Mesenchymal stem cell (in vitro differentiated cells and primary cell): Measurements from ENCODE around the gene TBC1D22A.
A peak's percentile ranks its signal among the peaks of the same experiment; 100 is the strongest.
"Not testable (repeated sequence)": the region's sequence is repeated elsewhere in the genome, so short reads cannot be mapped to it uniquely, and the experiment has no call there.

Source experiments
- DNase-seq: peaks from one replicate; pipeline ENCODE4 v3.0.0-alpha.2; 2013
- H2AFZ ChIP-seq: one replicate; pipeline ENCODE4 v1.6.1; 2013; ENCODE audit warnings: low read depth, mild to moderate bottlenecking, control low read depth, inconsistent platforms, low read length, moderate library complexity
- H2AK5ac ChIP-seq: 2 replicates; pipeline ENCODE4 v1.6.1; 2013; ENCODE audit warnings: low read length, moderate library complexity, mild to moderate bottlenecking, inconsistent platforms; ENCODE audit not compliant: severe bottlenecking
- H2BK120ac ChIP-seq: one replicate; pipeline ENCODE4 v1.6.1; 2013; ENCODE audit warnings: low read depth, mild to moderate bottlenecking, inconsistent platforms, low read length, moderate library complexity
- H2BK12ac ChIP-seq, 2 experiments: one replicate each; pipeline ENCODE4 v1.6.1; 2013; ENCODE audit warnings: inconsistent platforms in 2 of 2, low read length in 2 of 2, mild to moderate bottlenecking in 2 of 2, moderate library complexity in 2 of 2, control low read depth in 1 of 2
- H2BK15ac ChIP-seq: one replicate; pipeline ENCODE4 v1.6.1; 2013; ENCODE audit warnings: mild to moderate bottlenecking, low read depth, inconsistent platforms; ENCODE audit not compliant: poor library complexity, severe bottlenecking
- H2BK5ac ChIP-seq: 2 replicates; pipeline ENCODE4 v1.6.1; 2013; ENCODE audit warnings: low read depth, mild to moderate bottlenecking, low read length, control low read depth, inconsistent platforms; ENCODE audit not compliant: poor library complexity, severe bottlenecking
- H3K14ac ChIP-seq, 2 experiments: one replicate each; pipeline ENCODE4 v1.6.1; 2013; ENCODE audit warnings: inconsistent platforms in 2 of 2, low read length in 2 of 2, control low read depth in 1 of 2, mild to moderate bottlenecking in 1 of 2, moderate library complexity in 1 of 2
- H3K18ac ChIP-seq, 2 experiments: one replicate each; pipeline ENCODE4 v1.6.1; 2013; ENCODE audit warnings: inconsistent platforms in 2 of 2, low read length in 2 of 2, control low read depth in 1 of 2, low read depth in 1 of 2, mild to moderate bottlenecking in 1 of 2
- H3K23ac ChIP-seq, 2 experiments: one replicate each; pipeline ENCODE4 v1.6.1; 2013; ENCODE audit warnings: inconsistent platforms in 2 of 2, low read length in 2 of 2, mild to moderate bottlenecking in 2 of 2, moderate library complexity in 2 of 2, control low read depth in 1 of 2
- H3K27ac ChIP-seq: 2 replicates; pipeline ENCODE4 v1.5.1; 2013; ENCODE audit warnings: mild to moderate bottlenecking, moderate library complexity, low read length, control low read depth, inconsistent platforms; ENCODE audit not compliant: poor library complexity, severe bottlenecking
- H3K27me3 ChIP-seq, 2 experiments: 2 replicates each; pipeline versions ENCODE4 v1.6.1 to v1.7.0; 2013; ENCODE audit warnings: low read length in 2 of 2, mild to moderate bottlenecking in 2 of 2, moderate library complexity in 2 of 2, control low read depth in 1 of 2, inconsistent platforms in 1 of 2; ENCODE audit not compliant: control insufficient read depth in 1 of 2, insufficient read depth in 1 of 2
- H3K36me3 ChIP-seq, 2 experiments: 2 replicates each; pipeline versions ENCODE4 v1.6.1 to v1.7.0; 2013; ENCODE audit warnings: low read length in 2 of 2, control low read depth in 1 of 2, inconsistent platforms in 1 of 2, low read depth in 1 of 2, mild to moderate bottlenecking in 1 of 2; ENCODE audit not compliant: insufficient read depth in 2 of 2, control insufficient read depth in 1 of 2
- H3K4ac ChIP-seq, 2 experiments: one replicate each; pipeline ENCODE4 v1.6.1; 2013; ENCODE audit warnings: inconsistent platforms in 2 of 2, low read length in 2 of 2, mild to moderate bottlenecking in 2 of 2, moderate library complexity in 2 of 2, control low read depth in 1 of 2, low read depth in 1 of 2
- H3K4me1 ChIP-seq: 2 replicates; pipeline ENCODE4 v1.6.1; 2013; ENCODE audit warnings: low read depth, low read length, control low read depth; ENCODE audit not compliant: control insufficient read depth, insufficient read depth
- H3K4me2 ChIP-seq: 2 replicates; pipeline ENCODE4 v1.6.1; 2013; ENCODE audit warnings: low read length, mild to moderate bottlenecking, inconsistent platforms; ENCODE audit not compliant: poor library complexity, severe bottlenecking
- H3K4me3 ChIP-seq, 2 experiments: 2 replicates each; pipeline versions ENCODE4 v1.5.1 to v1.7.0; 2013; ENCODE audit warnings: low read length in 2 of 2, mild to moderate bottlenecking in 2 of 2, control low read depth in 1 of 2, low read depth in 1 of 2; ENCODE audit not compliant: insufficient read depth in 1 of 2
- H3K79me1 ChIP-seq: replicated peaks from 2 replicates; pipeline ENCODE4 v1.6.1; 2013; ENCODE audit warnings: mild to moderate bottlenecking, control low read depth, low read length, inconsistent platforms; ENCODE audit not compliant: poor library complexity, severe bottlenecking
- H3K9ac ChIP-seq: 2 replicates; pipeline ENCODE4 v1.7.0; 2013; ENCODE audit warnings: mild to moderate bottlenecking, low read length, moderate library complexity
- H3K9me3 ChIP-seq: 2 replicates; pipeline ENCODE4 v1.7.0; 2013; ENCODE audit warnings: mild to moderate bottlenecking, low read length; ENCODE audit not compliant: control insufficient read depth
- H4K8ac ChIP-seq: one replicate; pipeline ENCODE4 v1.6.1; 2013; ENCODE audit warnings: inconsistent platforms, mild to moderate bottlenecking, low read length, moderate library complexity
- H4K91ac ChIP-seq: one replicate; pipeline ENCODE4 v1.6.1; 2013; ENCODE audit warnings: mild to moderate bottlenecking, low read length, inconsistent platforms
- WGBS: methylation state at CpG from one replicate; pipeline ENCODE4 v1.1.7; 2013; ENCODE audit warnings: mixed read lengths; 5-methylcytosine and 5-hydroxymethylcytosine counted together

Gene TBC1D22A

DNA sequence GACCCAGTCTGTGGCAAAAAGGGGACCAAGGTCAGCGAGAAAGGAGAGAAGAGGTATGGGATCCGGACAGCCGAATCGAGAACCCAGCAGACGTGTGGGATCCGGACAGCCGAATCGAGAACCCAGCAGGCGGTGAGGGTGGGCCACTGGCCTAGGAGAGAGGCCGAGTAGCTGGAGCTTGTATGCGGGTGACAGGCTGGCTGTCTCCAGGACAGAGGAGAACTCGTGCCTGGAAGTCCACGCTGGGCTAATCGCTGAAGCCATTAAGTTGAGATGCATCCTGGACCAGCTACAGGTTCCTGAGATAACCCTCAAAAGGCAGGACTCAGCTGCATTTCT is 30.4 kb upstream of the TBC1D22A start:
- WGBS: 91% methylated on average over 14 of the region's 14 CpGs
- peak overlapping the region; percentile 34 to 38 for H2BK12ac ChIP-seq

DNA sequence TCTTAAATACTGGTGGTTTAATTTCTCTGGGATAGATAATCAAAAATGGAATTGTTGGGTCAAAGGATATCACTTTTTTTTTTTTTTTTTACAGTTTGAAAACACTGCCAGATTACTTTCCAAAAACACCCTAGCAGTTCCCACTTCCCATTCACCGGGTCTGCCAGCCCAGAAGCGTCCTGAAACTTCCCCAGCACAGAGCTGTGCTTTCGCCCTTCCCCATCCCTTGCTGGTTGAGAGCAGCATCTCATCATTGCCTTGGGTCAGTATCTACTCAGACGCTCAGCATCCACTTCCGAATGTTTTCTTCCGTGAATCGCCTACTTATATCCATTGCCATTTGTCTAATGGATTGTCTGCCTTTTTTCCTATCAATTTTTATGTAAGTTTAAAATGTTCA is 29.9 kb upstream of the TBC1D22A start:
- no peak overlapping the region for H2BK15ac ChIP-seq
- H3K4me2 ChIP-seq: no peak overlapping the region
- H2BK5ac ChIP-seq: no peak overlapping the region
- H2BK120ac ChIP-seq: no peak overlapping the region
- no peak overlapping the region for H2AFZ ChIP-seq
- H3K4me1 ChIP-seq: peaks cover 44% of the 10 kb centered on the region
- no peak overlapping the region for H3K4me3 ChIP-seq
- H3K18ac ChIP-seq: no peak overlapping the region
- peak overlapping the region in 1 of 2 experiments; percentile 15 for H2BK12ac ChIP-seq
- H4K91ac ChIP-seq: no peak overlapping the region
- H3K79me1 ChIP-seq: peaks cover 29% of the 10 kb centered on the region
- H4K8ac ChIP-seq: no peak overlapping the region
- no peak overlapping the region for H3K27ac ChIP-seq
- no peak overlapping the region for H2AK5ac ChIP-seq
- H3K27me3 ChIP-seq: no peaks in the 10 kb centered on the region
- peaks cover 0 to 25% of the 10 kb centered on the region in 2 experiments for H3K36me3 ChIP-seq
- DNase-seq: no peak
- no peaks in the 10 kb centered on the region for H3K9me3 ChIP-seq
- WGBS: 96% methylated on average over 5 of the region's 7 CpGs
- H3K9ac ChIP-seq: no peak overlapping the region
- no peak overlapping the region for H3K4ac ChIP-seq
- H3K23ac ChIP-seq: no peak overlapping the region
- H3K14ac ChIP-seq: no peak overlapping the region

More for the DNA sequence above, 30.4 kb upstream of the TBC1D22A start:
- Histone ChIP-seq H3K4me3 (no peak overlapping the region), H2BK15ac (no peak overlapping the region), H3K4ac (no peak overlapping the region), H3K4me2 (peak overlapping the region; percentile 46), H3K27me3 (no peaks in the 10 kb centered on the region), H3K4me1 (peaks cover 43% of the 10 kb centered on the region), H3K14ac (no peak overlapping the region), H4K91ac (no peak overlapping the region), H3K9me3 (no peaks in the 10 kb centered on the region), H2BK120ac (no peak overlapping the region), H3K27ac (no peak overlapping the region), H2AK5ac (peak overlapping the region; percentile 97), H3K36me3 (peaks cover 0 to 26% of the 10 kb centered on the region in 2 experiments), H3K23ac (no peak overlapping the region), H2BK5ac (no peak overlapping the region), H4K8ac (no peak overlapping the region), H3K79me1 (peaks cover 29% of the 10 kb centered on the region), H3K9ac (no peak overlapping the region), H2AFZ (no peak overlapping the region), H3K18ac (no peak overlapping the region)
- no peak for DNase-seq

DNA sequence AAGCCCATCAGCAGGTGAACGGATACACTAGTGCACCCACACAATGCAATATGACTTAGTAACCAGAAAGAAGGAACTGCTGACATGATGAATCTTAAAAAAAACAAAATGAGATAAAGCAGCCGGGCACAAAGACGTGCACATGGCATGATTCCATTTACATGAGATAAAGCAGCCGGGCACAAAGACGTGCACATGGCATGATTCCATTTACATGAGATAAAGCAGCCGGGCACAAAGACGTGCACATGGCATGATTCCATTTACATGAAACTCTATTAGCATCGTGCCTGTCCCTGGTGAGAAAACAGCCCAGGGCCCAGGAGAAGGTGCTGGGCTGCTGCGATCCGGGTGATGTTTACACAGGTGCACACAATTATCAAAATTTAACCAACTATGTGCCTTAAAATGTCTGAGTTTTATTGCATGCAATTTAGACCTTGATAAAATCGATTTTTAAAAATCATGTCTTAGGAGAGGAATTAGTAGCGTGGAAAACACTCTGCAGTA is 28.2 kb upstream of the TBC1D22A start:
- not testable (repeated sequence) for H2BK12ac ChIP-seq, H3K18ac ChIP-seq, DNase-seq, H2BK120ac ChIP-seq, H2AFZ ChIP-seq, H3K23ac ChIP-seq, H3K9ac ChIP-seq, H3K14ac ChIP-seq, H3K4me3 ChIP-seq, H4K8ac ChIP-seq, H2BK15ac ChIP-seq, H3K4ac ChIP-seq, H2AK5ac ChIP-seq, H3K9me3 ChIP-seq, H4K91ac ChIP-seq, H2BK5ac ChIP-seq, H3K4me2 ChIP-seq, H3K27me3 ChIP-seq
- peaks cover 0 to 10% of the 10 kb centered on the region in 2 experiments for H3K36me3 ChIP-seq
- peaks cover 49% of the 10 kb centered on the region for H3K4me1 ChIP-seq
- WGBS: 94% methylated on average over 10 of the region's 12 CpGs
- peak overlapping the region; percentile 59 for H3K27ac ChIP-seq
- H3K79me1 ChIP-seq: peaks cover 16% of the 10 kb centered on the region

DNA sequence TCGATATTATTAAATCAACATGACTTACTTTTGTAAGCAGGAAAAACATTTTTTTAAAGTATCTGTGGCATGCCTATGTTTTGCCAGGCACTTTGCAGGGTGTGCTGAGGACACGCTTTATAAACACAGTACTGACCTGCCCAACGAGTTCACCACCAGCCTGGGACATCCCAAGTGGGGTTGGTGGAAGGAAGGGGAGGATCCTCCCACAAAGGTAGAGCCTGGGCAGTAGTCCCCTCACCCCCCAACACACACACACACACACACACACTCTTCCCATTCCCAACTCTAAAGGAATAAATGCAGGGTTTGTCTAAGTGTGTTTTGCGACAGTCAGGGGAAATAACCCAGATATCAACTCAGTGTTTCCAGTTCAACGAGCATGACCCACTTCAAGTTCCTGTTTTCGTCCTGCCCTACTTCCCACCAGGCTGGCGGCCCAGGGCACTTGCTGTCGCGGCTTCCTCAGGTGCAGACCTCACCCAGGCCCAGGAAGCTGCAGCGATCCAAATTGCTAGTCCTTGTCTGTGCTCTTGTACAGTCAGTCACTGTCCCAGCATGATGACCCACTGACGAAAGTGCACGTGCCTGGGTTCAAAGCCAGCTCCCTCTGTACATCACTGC is 27.5 kb upstream of the TBC1D22A start:
- peaks cover 0 to 10% of the 10 kb centered on the region in 2 experiments for H3K36me3 ChIP-seq
- no peaks in the 10 kb centered on the region for H3K27me3 ChIP-seq
- no peak overlapping the region for H3K18ac ChIP-seq
- H3K79me1 ChIP-seq: peaks cover 16% of the 10 kb centered on the region
- H3K4ac ChIP-seq: peak overlapping the region in 1 of 2 experiments; percentile 36
- no peak overlapping the region for H2AFZ ChIP-seq
- H2AK5ac ChIP-seq: peak overlapping the region; percentile 71
- no peak overlapping the region for H2BK15ac ChIP-seq
- no peaks in the 10 kb centered on the region for H3K9me3 ChIP-seq
- peak overlapping the region; percentile 41 for H3K4me2 ChIP-seq
- no peak overlapping the region for H3K9ac ChIP-seq
- H2BK12ac ChIP-seq: no peak overlapping the region
- H3K14ac ChIP-seq: no peak overlapping the region
- H3K4me3 ChIP-seq: no peak overlapping the region
- H2BK5ac ChIP-seq: no peak overlapping the region
- H3K4me1 ChIP-seq: peaks cover 53% of the 10 kb centered on the region
- no peak overlapping the region for H2BK120ac ChIP-seq
- peak overlapping the region in 1 of 2 experiments; percentile 27 for H3K23ac ChIP-seq
- DNase-seq: peak; percentile 4
- no peak overlapping the region for H4K8ac ChIP-seq
- peak overlapping the region; percentile 4 for H4K91ac ChIP-seq
- WGBS: 87% methylated on average over 11 of the region's 12 CpGs
- H3K27ac ChIP-seq: peak overlapping the region; percentile 75
